NOMO-1 treated with DMSO at 0.1 percent for 48 hours (cell line): ENCODE results near the gene SPTLC3.
"Not testable (repeated sequence)": the region's sequence is repeated elsewhere in the genome, so short reads cannot be mapped to it uniquely, and the experiment has no call there.

ENCODE experiments used
- DNase-seq: peaks from one replicate; lab custom pipeline; 2025; ENCODE audit not compliant: unreplicated experiment; lab: John Stamatoyannopoulos, UW

The SPTLC3 gene

GRCh38 chr20:13008761-13009681 is at the start of gene SPTLC3:
Gene SPTLC3, plus strand, starts transcription at chr20:13008972. Its CDS starts 296 bp downstream, at chr20:13009268.
- peak; percentile 46 for DNase-seq

GRCh38 chr20:12961725-12962124 is 47.0 kb upstream of the SPTLC3 start:
- no peak for DNase-seq

GRCh38 chr20:12962895-12963294 is 45.9 kb upstream of the SPTLC3 start:
- no peak for DNase-seq

DNA sequence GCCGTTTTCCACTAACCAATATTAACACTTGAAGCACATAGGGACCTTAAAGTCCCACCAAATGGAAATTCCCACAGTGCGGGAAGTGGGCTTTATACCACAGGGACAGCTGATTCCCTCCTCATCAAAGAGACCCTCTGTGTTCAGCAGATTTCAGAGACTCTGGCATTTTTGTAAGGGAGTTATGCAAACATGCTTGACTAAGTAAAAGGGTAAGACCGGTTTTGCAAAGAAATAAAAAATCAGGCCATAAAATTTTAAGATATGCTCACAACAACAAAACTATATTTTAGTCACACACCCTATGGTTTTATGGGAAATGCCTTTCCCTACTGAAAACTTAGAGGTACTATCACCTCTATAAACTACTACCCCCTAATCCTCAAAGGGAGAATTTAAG is 45.4 kb upstream of the SPTLC3 start:
- DNase-seq, result no peak

- no peak for DNase-seq
Observed at GRCh38 chr20:12965212-12965869, 43.4 kb upstream of the SPTLC3 start.

DNA sequence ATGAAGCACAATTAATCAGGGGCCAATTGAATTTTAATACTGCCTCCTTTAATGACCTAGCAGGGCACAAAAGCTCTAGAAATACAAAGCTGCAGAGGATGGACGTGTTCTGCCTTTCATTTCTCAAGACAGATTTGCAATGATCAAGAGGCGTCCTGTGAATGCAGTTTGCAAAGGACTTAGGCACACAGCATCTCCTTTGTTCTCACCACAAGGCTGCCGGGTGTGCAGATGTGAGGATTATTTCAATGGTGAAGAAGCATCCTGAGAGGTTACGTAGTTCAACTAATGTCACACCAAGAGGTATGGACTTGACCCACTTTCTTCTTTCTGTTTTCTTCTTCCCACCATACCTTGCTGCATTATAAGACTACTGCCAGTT is 42.9 kb upstream of the SPTLC3 start:
- no peak for DNase-seq

DNA sequence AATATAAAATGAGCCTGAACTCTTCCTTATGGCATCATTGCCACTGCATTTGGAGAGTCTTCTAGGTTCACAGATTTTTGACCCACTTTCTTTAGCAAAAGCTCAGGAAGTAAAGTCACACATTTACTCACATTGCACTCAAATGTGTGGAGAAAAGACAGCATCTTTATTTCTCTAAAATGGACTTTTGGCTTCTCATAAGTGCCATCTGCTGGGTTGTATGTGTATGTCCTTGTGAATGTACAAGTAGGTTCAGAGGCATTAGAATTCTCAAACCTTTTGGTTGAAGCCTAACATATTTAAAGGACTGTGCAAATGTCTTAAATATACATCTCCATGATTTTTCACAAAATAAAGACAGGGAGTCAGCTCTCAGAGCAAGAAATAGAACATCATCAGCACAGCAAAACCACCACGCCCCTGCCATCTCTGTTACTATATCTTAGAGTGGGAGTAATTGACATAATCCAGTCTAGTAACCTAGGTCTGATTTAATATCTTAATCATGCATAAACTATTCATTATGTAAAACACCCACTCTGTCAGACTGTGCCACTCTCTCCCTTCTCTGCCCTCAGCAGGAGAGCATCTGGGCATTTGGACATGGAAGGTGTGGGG is 42.2 kb upstream of the SPTLC3 start:
- no peak for DNase-seq

DNA sequence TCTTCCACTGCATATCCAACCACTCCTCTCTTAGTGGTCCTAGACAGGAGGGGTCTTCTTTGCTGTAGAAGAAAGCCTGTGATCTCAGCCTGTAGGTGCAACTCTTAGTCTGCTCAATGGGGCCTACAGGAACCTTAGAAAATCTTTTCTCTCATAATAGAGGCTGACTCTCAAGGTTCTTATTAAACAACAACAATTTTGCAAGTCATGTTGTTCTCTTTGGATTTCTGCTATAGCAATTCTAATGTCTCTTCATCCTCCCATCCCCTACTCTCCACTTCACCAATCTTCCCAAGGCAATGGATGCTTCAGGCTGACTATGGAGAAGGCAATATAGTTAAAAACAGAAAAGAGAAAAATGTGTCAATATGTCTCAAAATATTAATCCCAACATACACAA is 40.8 kb upstream of the SPTLC3 start:
- DNase-seq, result no peak

DNA sequence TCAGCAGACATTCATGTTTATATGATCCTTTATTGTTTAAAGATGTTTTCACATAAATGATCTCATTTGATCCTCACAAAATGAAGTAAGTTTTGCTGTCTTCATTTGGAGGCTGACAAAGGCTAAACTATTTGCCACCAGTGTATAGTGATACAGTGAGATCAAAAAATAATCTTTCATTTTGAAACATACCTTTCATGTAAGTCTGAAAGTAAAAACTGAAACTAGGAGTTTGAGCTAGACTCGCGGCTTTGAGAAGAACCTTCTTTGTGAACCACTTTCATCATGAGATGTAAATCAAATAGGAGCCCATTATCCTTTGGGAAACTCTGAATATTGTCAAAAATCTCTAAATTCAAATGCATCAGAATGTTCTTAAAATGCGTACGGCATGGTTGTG is 40.3 kb upstream of the SPTLC3 start:
- DNase-seq, result no peak

GRCh38 chr20:12969071-12969669 is 39.6 kb upstream of the SPTLC3 start:
- DNase-seq, result no peak

GRCh38 chr20:12970372-12970821 is 38.4 kb upstream of the SPTLC3 start:
- peak; percentile 14 for DNase-seq

DNA sequence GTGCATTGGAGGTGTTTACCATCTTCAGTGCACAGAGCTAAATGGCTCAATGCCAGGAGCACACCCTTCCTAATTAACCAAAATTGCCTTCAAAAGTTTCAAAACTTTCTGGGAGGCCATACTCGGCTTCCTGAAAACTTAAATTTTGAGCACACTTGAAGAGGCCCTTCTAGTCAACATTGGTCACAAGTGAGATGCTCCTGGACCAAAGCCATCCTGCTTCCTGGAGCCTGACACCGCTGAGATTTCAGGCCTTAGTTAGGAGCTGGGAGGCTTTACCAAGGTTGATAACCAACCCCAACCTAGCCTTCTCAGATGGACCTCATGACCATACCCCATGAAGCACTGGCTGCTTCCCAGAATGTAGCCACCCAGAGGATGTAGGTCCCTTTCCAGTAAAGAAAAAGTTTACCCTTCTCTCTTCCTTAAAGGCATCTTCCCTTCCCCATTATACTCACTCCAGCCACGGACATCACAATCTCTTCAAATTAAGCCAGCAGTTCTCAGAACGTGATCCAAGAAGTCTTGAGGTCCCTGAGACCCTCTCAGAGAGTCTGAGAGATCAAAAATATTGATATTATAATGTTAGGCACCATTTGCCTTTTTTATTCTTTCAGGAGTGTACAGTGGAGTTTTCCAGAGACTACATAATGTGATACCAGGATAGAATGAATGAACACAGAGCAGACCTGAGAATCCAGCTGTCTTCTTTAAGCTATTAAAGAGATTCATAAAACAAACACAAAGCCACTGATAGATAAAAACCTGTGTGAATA is 32.8 kb upstream of the SPTLC3 start:
- no peak for DNase-seq

DNA sequence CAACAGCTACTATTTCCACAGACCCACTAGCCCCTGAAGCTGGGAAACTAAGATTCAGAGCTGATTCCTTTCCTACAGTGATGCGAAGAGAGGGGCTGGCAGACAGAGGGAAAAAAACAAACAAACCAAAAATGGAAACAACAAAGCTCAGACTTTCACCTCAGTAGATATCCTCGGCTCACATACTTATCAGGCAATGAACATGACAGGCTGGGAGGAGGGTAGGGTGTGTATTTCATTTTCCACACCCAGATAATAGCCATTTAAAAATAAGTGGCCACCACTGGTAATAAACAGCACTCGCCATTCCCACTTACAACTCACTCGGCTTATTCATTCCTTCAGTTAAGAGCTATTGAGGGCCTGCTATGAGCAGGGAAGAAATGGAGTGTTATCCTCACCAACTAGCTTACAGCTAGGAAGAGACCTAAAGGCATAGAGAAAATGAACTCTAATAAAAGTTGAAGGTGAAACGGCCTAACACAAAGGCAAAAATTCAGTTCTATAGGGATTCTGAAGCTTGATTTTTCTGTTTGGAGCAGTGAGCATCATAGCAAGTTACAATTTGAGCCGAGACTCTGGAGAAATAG is 32.0 kb upstream of the SPTLC3 start:
- no peak for DNase-seq

GRCh38 chr20:12977328-12978125 is 31.2 kb upstream of the SPTLC3 start:
- DNase-seq, result no peak

GRCh38 chr20:12978126-12978394 is 30.7 kb upstream of the SPTLC3 start:
- no peak for DNase-seq

GRCh38 chr20:12978613-12979495 is 29.9 kb upstream of the SPTLC3 start:
- no peak for DNase-seq

DNA sequence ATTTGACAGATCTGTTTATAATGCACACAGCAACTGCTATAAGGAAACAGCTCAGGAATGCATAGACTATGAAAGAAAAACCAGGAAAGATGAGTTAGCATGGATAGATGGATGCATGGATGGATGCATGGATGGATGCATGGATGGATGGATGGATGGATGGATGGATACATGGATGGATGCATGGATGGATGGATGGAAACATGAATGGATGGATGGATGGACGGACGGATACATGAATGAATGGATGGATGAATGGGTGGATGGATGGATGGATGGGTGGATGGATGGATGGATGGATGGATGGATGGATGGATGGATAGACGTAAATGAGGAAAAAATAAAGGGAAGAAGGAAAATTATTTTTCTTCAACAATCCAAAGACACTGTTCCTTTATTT is 29.1 kb upstream of the SPTLC3 start:
- DNase-seq, result not testable (repeated sequence)

DNA sequence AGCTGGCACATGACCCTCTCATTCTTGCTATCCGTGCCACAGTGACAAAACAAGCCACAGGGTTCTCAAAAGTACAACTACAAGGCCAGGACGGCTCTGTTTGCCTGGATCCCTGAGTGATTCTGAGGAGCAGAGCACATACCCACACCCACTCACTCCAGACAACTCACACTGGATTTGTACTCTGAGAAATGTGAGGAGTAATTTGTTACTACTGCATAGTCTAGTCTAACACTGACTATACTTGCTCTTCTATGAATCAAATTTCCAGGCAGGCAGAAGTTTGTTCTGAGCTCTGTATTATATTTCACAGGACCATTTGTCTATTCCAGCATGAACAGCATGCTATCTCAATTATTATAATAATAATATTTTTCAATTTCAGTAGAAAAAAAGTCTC is 26.7 kb upstream of the SPTLC3 start:
- no peak for DNase-seq
